IMR-90 (cell line): ENCODE results near the gene SS18. TPM values are rescaled to one million over a fixed set of nuclear protein-coding genes. Genes with fewer than 3 reads are reported as not detected.

ENCODE experiments used
- ATAC-seq: fragments of 200-7000 bp; cut with Tn5 transposase; 2 replicates; pipeline ENCODE4 v1.9.1; 2020; ENCODE audit warnings: low read depth, mild to moderate bottlenecking, moderate library complexity
- Bru-seq: library from RNA; stranded (reverse); fragments of 400-500 nt; gene quantifications from one replicate; lab custom pipeline; 2021; lab: Mats Ljungman, UMichigan
- BruChase-seq, 2 experiments: library from RNA; stranded (reverse); fragments of 400-500 nt; gene quantifications; one replicate each; lab custom pipeline; 2021; lab: Mats Ljungman, UMichigan
- BruUV-seq: library from RNA; stranded (reverse); fragments of 400-500 nt; replicated peaks from 2 replicates; lab custom pipeline; 2021; lab: Mats Ljungman, UMichigan
- CTCF ChIA-PET: fragments of 300-600 bp; formaldehyde crosslinking; extraction: SDS; loops from one replicate; lab custom pipeline; 2021; ENCODE audit warnings: antibody characterized with exemption; lab: Yijun Ruan, JAX
- POLR2A ChIA-PET: fragments of 300-600 bp; sonication (Branson Sonifier 250); formaldehyde crosslinking; loops from one replicate; lab custom pipeline; 2022; ENCODE audit warnings: antibody characterized with exemption; ENCODE audit not compliant: unreplicated experiment; lab: Charles Lee
- DNase-seq: peaks from one replicate; pipeline ENCODE4 v3.0.0; 2013
- H2AFZ ChIP-seq: replicated peaks from 2 replicates; pipeline ENCODE3; 2013; ENCODE audit warnings: low read length, mild to moderate bottlenecking; ENCODE audit not compliant: poor library complexity
- H2AK5ac ChIP-seq: 2 replicates; pipeline ENCODE4 v1.6.1; 2013; ENCODE audit warnings: low read depth, low read length, inconsistent platforms
- H2AK9ac ChIP-seq: replicated peaks from 2 replicates; pipeline ENCODE3; 2013; ENCODE audit warnings: mild to moderate bottlenecking, low read depth, low read length, moderate library complexity; ENCODE audit not compliant: poor library complexity
- H2BK120ac ChIP-seq: 2 replicates; pipeline ENCODE4 v1.6.1; 2013; ENCODE audit warnings: low read depth, low read length, inconsistent platforms
- H2BK15ac ChIP-seq: 3 replicates; pipeline ENCODE4 v1.6.1; 2013; ENCODE audit warnings: low read depth, low read length, inconsistent platforms
- H2BK20ac ChIP-seq: 2 replicates; pipeline ENCODE4 v1.6.1; 2013; ENCODE audit warnings: low read depth, mild to moderate bottlenecking, inconsistent platforms, low read length, moderate library complexity
- H2BK5ac ChIP-seq: 2 replicates; pipeline ENCODE4 v1.6.1; 2013; ENCODE audit warnings: mild to moderate bottlenecking, low read depth, low read length, inconsistent platforms; ENCODE audit not compliant: poor library complexity, severe bottlenecking
- H3K14ac ChIP-seq: replicated peaks from 2 replicates; pipeline ENCODE4 v1.6.1; 2013; ENCODE audit warnings: low read depth, low read length, inconsistent platforms
- H3K18ac ChIP-seq: 2 replicates; pipeline ENCODE4 v1.6.1; 2013; ENCODE audit warnings: low read depth, low read length, control low read depth
- H3K23ac ChIP-seq: 2 replicates; pipeline ENCODE4 v1.6.1; 2013; ENCODE audit warnings: low read depth, low read length, inconsistent platforms
- H3K27ac ChIP-seq: 2 replicates; pipeline ENCODE4 v1.5.1; 2013; ENCODE audit warnings: mild to moderate bottlenecking, control low read depth, low read length; ENCODE audit not compliant: insufficient read depth
- H3K27me3 ChIP-seq: 2 replicates; pipeline ENCODE4 v1.6.1; 2013; ENCODE audit warnings: low read length; ENCODE audit not compliant: control insufficient read depth, insufficient read depth
- H3K36me3 ChIP-seq: 2 replicates; pipeline ENCODE4 v1.6.1; 2013; ENCODE audit warnings: low read length, mixed read lengths; ENCODE audit not compliant: control insufficient read depth, insufficient read depth
- H3K4ac ChIP-seq: 2 replicates; pipeline ENCODE4 v1.6.1; 2013; ENCODE audit warnings: low read depth, low read length, inconsistent platforms
- H3K4me1 ChIP-seq: 2 replicates; pipeline ENCODE4 v1.6.1; 2013; ENCODE audit warnings: low read length, mixed read lengths; ENCODE audit not compliant: control insufficient read depth, insufficient read depth
- H3K4me2 ChIP-seq: 2 replicates; pipeline ENCODE4 v1.6.1; 2013; ENCODE audit warnings: low read depth, mild to moderate bottlenecking, control low read depth, low read length, moderate library complexity
- H3K4me3 ChIP-seq: 2 replicates; pipeline ENCODE4 v1.5.1; 2013; ENCODE audit warnings: low read depth, mild to moderate bottlenecking, control low read depth, low read length, moderate library complexity; ENCODE audit not compliant: insufficient read depth
- H3K56ac ChIP-seq: 2 replicates; pipeline ENCODE4 v1.6.1; 2013; ENCODE audit warnings: low read length, inconsistent platforms; ENCODE audit not compliant: insufficient read depth; ENCODE audit errors: extremely low read depth
- H3K79me1 ChIP-seq, 2 experiments: 2 replicates each; pipeline ENCODE4 v1.6.1; 2013; ENCODE audit warnings: low read length in 2 of 2, inconsistent platforms in 1 of 2, low read depth in 1 of 2
- H3K9ac ChIP-seq: 2 replicates; pipeline ENCODE4 v1.6.1; 2013; ENCODE audit warnings: low read depth, low read length, control low read depth
- H3K9me1 ChIP-seq: 2 replicates; pipeline ENCODE4 v1.6.1; 2013; ENCODE audit warnings: low read length, inconsistent platforms; ENCODE audit not compliant: insufficient read depth
- H3K9me3 ChIP-seq: 2 replicates; pipeline ENCODE4 v1.6.1; 2013; ENCODE audit warnings: low read length; ENCODE audit not compliant: control insufficient read depth, insufficient read depth
- H4K20me1 ChIP-seq: 2 replicates; pipeline ENCODE4 v1.6.1; 2013; ENCODE audit warnings: low read length, inconsistent platforms; ENCODE audit not compliant: insufficient read depth
- H4K5ac ChIP-seq: 2 replicates; pipeline ENCODE4 v1.6.1; 2013; ENCODE audit warnings: mild to moderate bottlenecking, low read depth, low read length, control low read depth
- H4K8ac ChIP-seq, 2 experiments: 2 replicates each; pipeline ENCODE4 v1.6.1; 2013; ENCODE audit warnings: low read depth in 2 of 2, low read length in 2 of 2, control low read depth in 1 of 2, inconsistent platforms in 1 of 2
- H4K91ac ChIP-seq: 2 replicates; pipeline ENCODE4 v1.6.1; 2013; ENCODE audit warnings: low read depth, low read length, inconsistent platforms; ENCODE audit not compliant: insufficient read depth
- CHD1 ChIP-seq: IDR thresholded peaks from 2 replicates; pipeline ENCODE4 v1.6.1; 2012; ENCODE audit warnings: low read depth, low read length, improper control_type of control experiment
- MAFK ChIP-seq: IDR thresholded peaks from 2 replicates; pipeline ENCODE4 v1.6.1; 2012; ENCODE audit warnings: low read depth, low read length, improper control_type of control experiment
- MXI1 ChIP-seq: IDR thresholded peaks from 2 replicates; pipeline ENCODE4 v1.6.1; 2012; ENCODE audit warnings: low read depth, mild to moderate bottlenecking, low read length, moderate library complexity, borderline replicate concordance
- NFE2L2 ChIP-seq: fragments of 150-350 bp; IDR thresholded peaks from 2 replicates; pipeline ENCODE4 v1.6.1; 2016; ENCODE audit warnings: low read depth, mild to moderate bottlenecking, low read length
- POLR2A ChIP-seq: IDR thresholded peaks from 2 replicates; pipeline ENCODE4 v1.6.1; 2012; ENCODE audit warnings: mild to moderate bottlenecking, low read depth, low read length
- SMC3 ChIP-seq: fragments of 150-350 bp; IDR thresholded peaks from 2 replicates; pipeline ENCODE4 v1.6.1; 2016; ENCODE audit warnings: low read depth, mild to moderate bottlenecking, antibody characterized with exemption, low read length, moderate library complexity
- WGBS, 2 experiments: methylation state at CpG; one replicate each; pipeline versions ENCODE4 v1.1.5 to v1.1.7; 2013; ENCODE audit warnings: missing lambda C conversion rate in 2 of 2; ENCODE audit not compliant: insufficient read length in 1 of 2; ENCODE audit errors: extremely low coverage in 2 of 2; 5-methylcytosine and 5-hydroxymethylcytosine counted together
- dilution Hi-C: fragments of 300-500 bp; cut with HindIII; formaldehyde crosslinking; loops from one replicate; pipeline ENCODE4 v1.14.3; 2018; ENCODE audit warnings: low sequenced_read_pairs; ENCODE audit not compliant: unreplicated experiment
- in situ Hi-C: fragments of 300-500 bp; cut with MboI; formaldehyde crosslinking; loops from 3 replicates; pipeline ENCODE4 v1.14.3; 2019; ENCODE audit warnings: low sequenced_read_pairs, inconsistent platforms, mixed read lengths
- intact Hi-C: fragments of 100-400 bp; cut with micrococcal nuclease; formaldehyde crosslinking; loops from 2 replicates; pipeline ENCODE4 v1.10.0; 2022
- long read RNA-seq: library from polyadenylated mRNA; unstranded; transcript quantifications from one replicate; pipeline ENCODE4 v2.0.0, GENCODE V29; 2021; ENCODE audit not compliant: unreplicated experiment
- polyA plus RNA-seq, 3 experiments: library from polyadenylated mRNA; depleted of rRNA; stranded (reverse); fragments of >200 nt; gene quantifications; 2 replicates each; pipeline ENCODE4 v1.2.3, GENCODE V29; 2012; ENCODE audit warnings: low replicate concordance in 1 of 3
- total RNA-seq: library from RNA; depleted of rRNA; stranded (reverse); fragments of >200 nt; gene quantifications from 2 replicates; pipeline ENCODE4 v1.2.3, GENCODE V29; 2012; rRNA removed
- TF ChIP-seq, protein P1 (sequence below): conservative IDR thresholded peaks from 2 replicates; pipeline ENCODE4 v1.5.1; 2012; ENCODE audit warnings: mild to moderate bottlenecking, low read depth, low read length, improper control_type of control experiment
- TF ChIP-seq, protein P2 (sequence below): fragments of 150-350 bp; IDR thresholded peaks from 2 replicates; pipeline ENCODE4 v1.6.1; 2016; ENCODE audit warnings: low read depth, mild to moderate bottlenecking, low read length, moderate library complexity, borderline replicate concordance

SS18 gene, protein sequence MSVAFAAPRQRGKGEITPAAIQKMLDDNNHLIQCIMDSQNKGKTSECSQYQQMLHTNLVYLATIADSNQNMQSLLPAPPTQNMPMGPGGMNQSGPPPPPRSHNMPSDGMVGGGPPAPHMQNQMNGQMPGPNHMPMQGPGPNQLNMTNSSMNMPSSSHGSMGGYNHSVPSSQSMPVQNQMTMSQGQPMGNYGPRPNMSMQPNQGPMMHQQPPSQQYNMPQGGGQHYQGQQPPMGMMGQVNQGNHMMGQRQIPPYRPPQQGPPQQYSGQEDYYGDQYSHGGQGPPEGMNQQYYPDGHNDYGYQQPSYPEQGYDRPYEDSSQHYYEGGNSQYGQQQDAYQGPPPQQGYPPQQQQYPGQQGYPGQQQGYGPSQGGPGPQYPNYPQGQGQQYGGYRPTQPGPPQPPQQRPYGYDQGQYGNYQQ
- total RNA-seq: 171 and 242 TPM in 2 replicates
- 112 and 116 TPM in 2 replicates for polyA plus RNA-seq (2012; rRNA removed)
- 33.1 and 53.2 TPM in 2 replicates for polyA plus RNA-seq (2012; cell fraction: cytosol; rRNA removed)
- polyA plus RNA-seq (2012; cell fraction: nucleus; rRNA removed; ENCODE audit: low replicate concordance): 182 and 391 TPM in 2 replicates
- percentile 92 among the genes with signal in this experiment for Bru-seq, nascent RNA
- BruChase-seq, experiment 1, labeled RNA remaining after a 6-hour chase: percentile 79 among the genes with signal in this experiment
- percentile 93 among the genes with signal in this experiment for BruChase-seq, experiment 2, labeled RNA remaining after a 2-hour chase
- long read RNA-seq, transcript SS18-201 (10 exons, 1,836 nt): major isoform, 89 of 158 reads
- long read RNA-seq, transcript SS18-203 (11 exons, 3,414 nt): minor isoform, 20 of 158 reads
- long read RNA-seq, partial matches to known transcripts: 13 of 158 reads
- long read RNA-seq, other reads (novel, unspliced or antisense): 35 of 158 reads

DNA sequence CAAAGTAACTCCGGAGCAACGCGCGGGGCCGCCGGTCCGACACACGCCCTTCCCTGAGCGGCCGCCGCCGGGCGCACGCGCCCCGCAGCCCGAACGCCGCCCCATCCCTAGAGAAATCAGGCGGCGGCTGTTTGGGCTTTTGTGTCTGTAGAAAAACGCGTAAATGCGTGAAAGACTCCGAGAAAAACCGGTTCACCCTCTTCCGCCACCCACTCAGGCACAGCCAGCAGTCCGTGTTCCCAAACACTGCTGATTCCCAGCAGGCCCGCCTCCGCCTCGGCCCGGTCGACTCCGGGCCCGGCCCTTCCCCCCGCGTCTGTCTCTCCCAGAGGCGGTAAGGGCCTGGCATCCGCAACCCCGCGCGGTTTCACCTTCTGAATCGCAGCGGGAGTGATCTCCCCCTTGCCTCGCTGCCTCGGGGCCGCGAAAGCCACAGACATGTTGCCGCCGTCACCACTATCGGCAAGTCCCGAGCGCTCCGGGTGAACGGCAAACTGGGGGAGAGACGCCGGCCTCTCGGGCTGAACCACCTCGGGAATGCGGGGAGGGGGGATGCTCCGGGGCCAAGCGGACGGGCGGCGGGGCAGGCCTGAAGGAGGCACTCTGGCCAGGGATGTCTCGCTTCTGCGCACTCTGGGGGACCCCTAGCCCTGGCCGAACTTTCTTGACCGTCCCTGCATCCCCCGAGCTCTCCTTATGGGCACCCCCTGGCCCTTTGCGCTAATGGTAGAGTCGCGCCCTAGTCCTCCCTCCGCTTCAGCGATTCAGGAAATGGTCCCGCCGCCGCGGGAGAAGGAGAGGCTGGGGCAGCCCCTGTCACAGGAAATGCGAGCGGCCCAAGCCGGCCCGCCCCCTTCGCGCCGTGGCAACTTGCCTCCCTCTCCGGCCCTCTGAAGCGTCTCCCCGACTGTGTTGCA, at the start of gene SS18:
Gene SS18 (minus strand): TSS at position 484 of the 917 bp plus-strand sequence. CDS start 44 bp downstream, at position 440.
- peak within 1 kb of the TSS; percentile 92 for H3K23ac ChIP-seq
- 0% methylated on average over 4 of the region's 89 CpGs; no CpG with 5 or more reads in 1 of the 2 experiments for WGBS, 2 experiments
- dilution Hi-C loops (no loop called here), in situ Hi-C loops (no loop called here), intact Hi-C loops (no loop called here)
- BruUV-seq: no TSS peak
- H3K9me3 ChIP-seq: no peaks in the 10 kb centered on the region
- H3K56ac ChIP-seq: peak within 1 kb of the TSS; percentile 85
- ChIA-PET CTCF (no interaction called here), POLR2A (interaction anchor here (0.6 kb wide), 1 partner anchor 12 kb away, joined by 4 read pairs; no protein-coding TSS in a partner anchor)
- peak within 1 kb of the TSS; percentile 93 for H3K4me2 ChIP-seq
- peak within 1 kb of the TSS; percentile 100 for H2AFZ ChIP-seq
- peak within 1 kb of the TSS; percentile 98 for H2BK120ac ChIP-seq
- peaks cover 4% of the 10 kb centered on the region for H3K36me3 ChIP-seq
- no peaks in the 10 kb centered on the region; the same call in 1 of the 2 replicates for H3K4me1 ChIP-seq
- H2BK5ac ChIP-seq: peak within 1 kb of the TSS; percentile 98
- peak; percentile 93 for DNase-seq
- H3K9ac ChIP-seq: peak within 1 kb of the TSS; percentile 89
- peak within 1 kb of the TSS; percentile 89 for H2BK20ac ChIP-seq
- H2AK9ac ChIP-seq: peak within 1 kb of the TSS; percentile 100
- no peaks in the 10 kb centered on the region for H3K9me1 ChIP-seq
- peak within 1 kb of the TSS; percentile 77; the same call in 2 of the 3 replicates for H2BK15ac ChIP-seq
- no peak within 1 kb of the TSS for H2AK5ac ChIP-seq
- peak within 1 kb of the TSS; percentile 76 to 96 for H4K8ac ChIP-seq
- peaks cover 16% of the 10 kb centered on the region for H4K20me1 ChIP-seq
- H4K5ac ChIP-seq: peak within 1 kb of the TSS; percentile 79
- H3K14ac ChIP-seq: peak within 1 kb of the TSS; percentile 97
- no peaks in the 10 kb centered on the region for H3K27me3 ChIP-seq
- peak within 1 kb of the TSS; percentile 96 for H3K27ac ChIP-seq
- peak within 1 kb of the TSS; percentile 91 for H3K4me3 ChIP-seq
- H3K18ac ChIP-seq: peak within 1 kb of the TSS; percentile 89
- H3K79me1 ChIP-seq: peaks cover 0 to 35% of the 10 kb centered on the region in 2 experiments; a peak in 2 of 4 replicates
- ATAC-seq: peak; percentile 94
- peak within 1 kb of the TSS; percentile 93 for H4K91ac ChIP-seq
- peak within 1 kb of the TSS; percentile 97 for H3K4ac ChIP-seq
- TF ChIP-seq, protein P1, sequence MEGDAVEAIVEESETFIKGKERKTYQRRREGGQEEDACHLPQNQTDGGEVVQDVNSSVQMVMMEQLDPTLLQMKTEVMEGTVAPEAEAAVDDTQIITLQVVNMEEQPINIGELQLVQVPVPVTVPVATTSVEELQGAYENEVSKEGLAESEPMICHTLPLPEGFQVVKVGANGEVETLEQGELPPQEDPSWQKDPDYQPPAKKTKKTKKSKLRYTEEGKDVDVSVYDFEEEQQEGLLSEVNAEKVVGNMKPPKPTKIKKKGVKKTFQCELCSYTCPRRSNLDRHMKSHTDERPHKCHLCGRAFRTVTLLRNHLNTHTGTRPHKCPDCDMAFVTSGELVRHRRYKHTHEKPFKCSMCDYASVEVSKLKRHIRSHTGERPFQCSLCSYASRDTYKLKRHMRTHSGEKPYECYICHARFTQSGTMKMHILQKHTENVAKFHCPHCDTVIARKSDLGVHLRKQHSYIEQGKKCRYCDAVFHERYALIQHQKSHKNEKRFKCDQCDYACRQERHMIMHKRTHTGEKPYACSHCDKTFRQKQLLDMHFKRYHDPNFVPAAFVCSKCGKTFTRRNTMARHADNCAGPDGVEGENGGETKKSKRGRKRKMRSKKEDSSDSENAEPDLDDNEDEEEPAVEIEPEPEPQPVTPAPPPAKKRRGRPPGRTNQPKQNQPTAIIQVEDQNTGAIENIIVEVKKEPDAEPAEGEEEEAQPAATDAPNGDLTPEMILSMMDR: no peak
- TF ChIP-seq CHD1: peak; percentile 96; the same call in 1 of the 2 replicates
- no peak for TF ChIP-seq NFE2L2
- TF ChIP-seq MXI1: peak; percentile 79; the same call in 1 of the 2 replicates
- TF ChIP-seq MAFK: no peak
- TF ChIP-seq POLR2A: peak; percentile 96
- no peak for TF ChIP-seq SMC3
- TF ChIP-seq, protein P2, sequence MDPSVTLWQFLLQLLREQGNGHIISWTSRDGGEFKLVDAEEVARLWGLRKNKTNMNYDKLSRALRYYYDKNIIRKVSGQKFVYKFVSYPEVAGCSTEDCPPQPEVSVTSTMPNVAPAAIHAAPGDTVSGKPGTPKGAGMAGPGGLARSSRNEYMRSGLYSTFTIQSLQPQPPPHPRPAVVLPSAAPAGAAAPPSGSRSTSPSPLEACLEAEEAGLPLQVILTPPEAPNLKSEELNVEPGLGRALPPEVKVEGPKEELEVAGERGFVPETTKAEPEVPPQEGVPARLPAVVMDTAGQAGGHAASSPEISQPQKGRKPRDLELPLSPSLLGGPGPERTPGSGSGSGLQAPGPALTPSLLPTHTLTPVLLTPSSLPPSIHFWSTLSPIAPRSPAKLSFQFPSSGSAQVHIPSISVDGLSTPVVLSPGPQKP: no peak
